Adrenal gland (tissue), 5 donors: Measurements from ENCODE around the gene PRKCE.

Experiments
- CTCF ChIP-seq, 6 experiments: fragments of 450-650 bp in 4 of 6; fragments of 200-600 bp in 2 of 6; sonication (generic) in 1 of 6; IDR thresholded peaks; 1 replicate in 5 of 6; 2 replicates in 1 of 6; pipeline versions ENCODE4 v1.5.1 to v1.8.0; 2016 to 2021; ENCODE audit warnings: antibody characterized with exemption in 6 of 6, mild to moderate bottlenecking in 2 of 6, moderate library complexity in 1 of 6
- POLR2A ChIP-seq, 2 donors: fragments of 450-650 bp; IDR thresholded peaks; one replicate each; pipeline ENCODE4 v1.6.1; 2017; ENCODE audit warnings: antibody characterized with exemption in 2 of 2, mild to moderate bottlenecking in 2 of 2, moderate library complexity in 1 of 2
- donor health status: DM: no; HTN: no; CAD: no.

DNA sequence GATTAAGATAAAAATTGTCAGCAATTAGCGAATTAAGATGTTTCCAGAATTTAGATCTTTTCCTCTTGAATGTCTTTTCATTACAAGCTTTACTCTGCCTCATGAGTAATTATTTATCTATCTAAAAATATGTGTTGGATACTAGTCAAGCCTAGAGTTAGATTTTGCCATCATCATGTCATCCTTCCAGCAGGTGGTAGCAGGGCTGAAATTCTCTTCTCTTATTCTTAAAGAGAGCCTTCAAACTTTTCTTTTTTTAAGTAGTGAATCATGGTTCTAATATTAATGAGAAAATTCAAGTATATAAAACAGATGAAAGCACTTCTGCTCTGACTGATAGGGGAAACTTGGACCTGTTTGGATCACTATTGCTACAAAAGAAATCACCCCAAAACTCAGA is 405.1 kb downstream of the PRKCE start:
- TF ChIP-seq CTCF (IDR thresholded peaks at IDR 0.05) (no peak), POLR2A (IDR thresholded peaks at IDR 0.05) (no peak)
